ENCODE results near the gene ANLN. TPM values are rescaled to one million over a fixed set of nuclear protein-coding genes. Genes with fewer than 3 reads are reported as not detected.
"Not testable (repeated sequence)": the region's sequence is repeated elsewhere in the genome, so short reads cannot be mapped to it uniquely, and the experiment has no call there.

Gene ANLN
- polyA plus RNA-seq, 1 donor from 2014 or later, result 5.8 TPM

- H3K4me2 ChIP-seq (ENCODE audit: low read length), result no peak overlapping the region
- no peak overlapping the region for H3K27ac ChIP-seq (ENCODE audit: low read length)
- TF ChIP-seq MXI1 (conservative IDR thresholded peaks at IDR 0.05; ENCODE audit: poor library complexity, severe bottlenecking) (no peak), REST (IDR thresholded peaks at IDR 0.05; ENCODE audit: borderline replicate concordance) (no peak), EP300 (conservative IDR thresholded peaks at IDR 0.05; ENCODE audit: poor library complexity, severe bottlenecking) (no peak), POLR2AphosphoS5 (IDR thresholded peaks at IDR 0.05) (no peak), RAD21 (conservative IDR thresholded peaks at IDR 0.05) (no peak), TAF1 (IDR thresholded peaks at IDR 0.05; ENCODE audit: low read depth) (no peak), EZH2 (IDR thresholded peaks at IDR 0.05; ENCODE audit: borderline replicate concordance, insufficient read depth, low read length, poor library complexity, severe bottlenecking) (no peak), SMC3 (conservative IDR thresholded peaks at IDR 0.05; ENCODE audit: poor library complexity) (no peak)
- TF ChIP-seq, protein P1, sequence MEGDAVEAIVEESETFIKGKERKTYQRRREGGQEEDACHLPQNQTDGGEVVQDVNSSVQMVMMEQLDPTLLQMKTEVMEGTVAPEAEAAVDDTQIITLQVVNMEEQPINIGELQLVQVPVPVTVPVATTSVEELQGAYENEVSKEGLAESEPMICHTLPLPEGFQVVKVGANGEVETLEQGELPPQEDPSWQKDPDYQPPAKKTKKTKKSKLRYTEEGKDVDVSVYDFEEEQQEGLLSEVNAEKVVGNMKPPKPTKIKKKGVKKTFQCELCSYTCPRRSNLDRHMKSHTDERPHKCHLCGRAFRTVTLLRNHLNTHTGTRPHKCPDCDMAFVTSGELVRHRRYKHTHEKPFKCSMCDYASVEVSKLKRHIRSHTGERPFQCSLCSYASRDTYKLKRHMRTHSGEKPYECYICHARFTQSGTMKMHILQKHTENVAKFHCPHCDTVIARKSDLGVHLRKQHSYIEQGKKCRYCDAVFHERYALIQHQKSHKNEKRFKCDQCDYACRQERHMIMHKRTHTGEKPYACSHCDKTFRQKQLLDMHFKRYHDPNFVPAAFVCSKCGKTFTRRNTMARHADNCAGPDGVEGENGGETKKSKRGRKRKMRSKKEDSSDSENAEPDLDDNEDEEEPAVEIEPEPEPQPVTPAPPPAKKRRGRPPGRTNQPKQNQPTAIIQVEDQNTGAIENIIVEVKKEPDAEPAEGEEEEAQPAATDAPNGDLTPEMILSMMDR (IDR thresholded peaks at IDR 0.05; ENCODE audit: poor library complexity, severe bottlenecking), result no peak
- H3K36me3 ChIP-seq (ENCODE audit: insufficient read depth, low read length), result no peaks in the 10 kb centered on the region
- H3F3A ChIP-seq (ENCODE audit: insufficient read depth, low read length, poor library complexity, severe bottlenecking), result no peaks in the 10 kb centered on the region
- no peaks in the 10 kb centered on the region for H3K9me3 ChIP-seq (ENCODE audit: low read length)
- H3K9ac ChIP-seq (ENCODE audit: low read length), result no peak overlapping the region
- H3K4me3 ChIP-seq (ENCODE audit: low read length), result no peak overlapping the region
- no peaks in the 10 kb centered on the region for H3K79me2 ChIP-seq (replicated peaks; ENCODE audit: insufficient read depth, low read length)
- H3K9me2 ChIP-seq (ENCODE audit: insufficient read depth, low read length), result no peaks in the 10 kb centered on the region
- H2AFZ ChIP-seq (ENCODE audit: low read depth, low read length), result no peak overlapping the region
- no peaks in the 10 kb centered on the region for H4K20me1 ChIP-seq (ENCODE audit: insufficient read depth)
- H3K27me3 ChIP-seq (ENCODE audit: insufficient read depth, low read depth, low read length), result no peaks in the 10 kb centered on the region
Measured at GRCh38 chr7:36381056-36381455, 8.6 kb upstream of the ANLN start.

DNA sequence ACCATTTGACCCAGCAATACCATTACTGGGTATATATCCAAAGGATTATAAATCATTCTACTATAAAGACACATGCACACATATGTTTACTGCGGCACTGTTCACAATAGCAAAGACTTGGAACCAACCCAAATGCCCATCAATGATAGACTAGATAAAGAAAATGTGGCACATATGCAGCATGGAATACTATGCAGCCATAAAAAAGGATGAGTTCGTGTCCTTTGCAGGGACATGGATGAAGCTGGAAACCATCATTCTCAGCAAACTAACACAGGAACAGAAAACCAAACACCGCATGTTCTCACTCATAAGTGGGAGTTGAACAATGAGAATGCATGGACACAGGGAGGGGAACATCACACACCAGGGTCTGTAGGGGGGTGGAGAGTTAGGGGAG is 6.4 kb upstream of the ANLN start:
- not testable (repeated sequence) for H2AFZ ChIP-seq (ENCODE audit: low read depth, low read length); H3K9ac ChIP-seq (ENCODE audit: low read length); H4K20me1 ChIP-seq (ENCODE audit: insufficient read depth); H3K79me2 ChIP-seq (replicated peaks; ENCODE audit: insufficient read depth, low read length); H3F3A ChIP-seq (ENCODE audit: insufficient read depth, low read length, poor library complexity, severe bottlenecking); H3K9me2 ChIP-seq (ENCODE audit: insufficient read depth, low read length); H3K27me3 ChIP-seq (ENCODE audit: insufficient read depth, low read depth, low read length); H3K4me2 ChIP-seq (ENCODE audit: low read length); H3K36me3 ChIP-seq (ENCODE audit: insufficient read depth, low read length); H3K9me3 ChIP-seq (ENCODE audit: low read length); H3K4me3 ChIP-seq (ENCODE audit: low read length); H3K27ac ChIP-seq (ENCODE audit: low read length)

GRCh38 chr7:36385646-36386045 is 4.0 kb upstream of the ANLN start:
- H3F3A ChIP-seq (ENCODE audit: insufficient read depth, low read length, poor library complexity, severe bottlenecking), result not testable (repeated sequence)

More at GRCh38 chr7:36385646-36386045, 4.0 kb upstream of the ANLN start:
- H4K20me1 ChIP-seq (ENCODE audit: insufficient read depth); H3K79me2 ChIP-seq (replicated peaks; ENCODE audit: insufficient read depth, low read length); H3K9me3 ChIP-seq (ENCODE audit: low read length); H3K9ac ChIP-seq (ENCODE audit: low read length); H3K9me2 ChIP-seq (ENCODE audit: insufficient read depth, low read length); H3K4me3 ChIP-seq (ENCODE audit: low read length); H3K4me2 ChIP-seq (ENCODE audit: low read length); H3K27me3 ChIP-seq (ENCODE audit: insufficient read depth, low read depth, low read length); H2AFZ ChIP-seq (ENCODE audit: low read depth, low read length); H3K27ac ChIP-seq (ENCODE audit: low read length); H3K36me3 ChIP-seq (ENCODE audit: insufficient read depth, low read length): not testable (repeated sequence)

Data from neural cell (in vitro differentiated cells).